ENCODE measurements around the gene TBCK. TPM values are rescaled to one million over a fixed set of nuclear protein-coding genes. Genes with fewer than 3 reads are reported as not detected.
A peak's percentile ranks its signal among the peaks of the same experiment; 100 is the strongest.

The TBCK gene
- total and polyA plus RNA-seq, 2 of the 13 experiments (the other 11 are each of a cell fraction or from before 2014, with no cell fraction given), result 51.0 to 62.4 TPM

DNA sequence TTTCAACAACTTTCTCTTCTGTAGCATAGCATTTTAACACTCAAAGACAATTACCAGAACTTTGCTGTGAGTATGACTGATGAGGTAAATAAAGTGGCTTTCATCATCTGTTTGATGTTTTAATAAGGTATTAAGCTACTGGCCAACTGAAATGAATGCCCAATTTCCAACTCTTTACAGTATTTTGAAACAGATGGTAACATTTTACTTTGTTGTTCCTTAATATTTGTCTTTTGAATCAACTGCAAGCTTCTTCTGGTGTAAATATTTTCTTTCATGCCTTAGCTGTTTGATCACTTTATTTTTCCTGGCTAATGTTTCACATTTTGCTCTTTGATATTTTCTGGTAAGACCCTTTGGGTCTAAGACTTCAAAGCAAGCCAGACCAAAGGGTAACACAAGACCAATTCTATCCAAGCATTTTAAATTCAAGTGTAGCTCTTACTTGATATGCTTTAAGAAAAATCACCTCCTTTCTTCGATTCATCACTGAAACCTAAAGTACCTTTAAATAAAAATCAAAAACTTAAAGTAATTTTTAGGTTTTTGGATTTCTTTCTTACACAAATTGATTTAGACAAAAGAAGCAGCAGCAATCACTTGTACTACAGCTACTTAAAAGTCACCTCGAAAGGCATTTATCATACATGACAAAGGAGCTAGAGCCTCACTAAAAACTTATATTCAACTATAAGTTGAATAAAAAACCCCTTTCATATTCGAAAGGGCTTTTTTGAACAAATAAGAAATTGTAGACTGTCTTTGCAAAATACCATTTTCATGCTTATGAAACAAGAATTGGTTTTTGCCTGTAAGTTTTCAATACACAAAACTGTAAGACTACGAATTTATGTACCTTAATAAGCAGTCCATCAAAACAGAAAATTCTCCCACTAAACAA, 57.6 kb downstream of the TBCK start (continued):
- TF ChIP-seq, protein P1, sequence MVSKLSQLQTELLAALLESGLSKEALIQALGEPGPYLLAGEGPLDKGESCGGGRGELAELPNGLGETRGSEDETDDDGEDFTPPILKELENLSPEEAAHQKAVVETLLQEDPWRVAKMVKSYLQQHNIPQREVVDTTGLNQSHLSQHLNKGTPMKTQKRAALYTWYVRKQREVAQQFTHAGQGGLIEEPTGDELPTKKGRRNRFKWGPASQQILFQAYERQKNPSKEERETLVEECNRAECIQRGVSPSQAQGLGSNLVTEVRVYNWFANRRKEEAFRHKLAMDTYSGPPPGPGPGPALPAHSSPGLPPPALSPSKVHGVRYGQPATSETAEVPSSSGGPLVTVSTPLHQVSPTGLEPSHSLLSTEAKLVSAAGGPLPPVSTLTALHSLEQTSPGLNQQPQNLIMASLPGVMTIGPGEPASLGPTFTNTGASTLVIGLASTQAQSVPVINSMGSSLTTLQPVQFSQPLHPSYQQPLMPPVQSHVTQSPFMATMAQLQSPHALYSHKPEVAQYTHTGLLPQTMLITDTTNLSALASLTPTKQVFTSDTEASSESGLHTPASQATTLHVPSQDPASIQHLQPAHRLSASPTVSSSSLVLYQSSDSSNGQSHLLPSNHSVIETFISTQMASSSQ (IDR thresholded peaks at IDR 0.05; ENCODE audit: low read depth), result peak; percentile 100
- TF ChIP-seq, protein P1 (CRISPR knock-in tag; IDR thresholded peaks at IDR 0.05; ENCODE audit: borderline replicate concordance), result peak; percentile 99
- no peak for TF ChIP-seq HOXA3 (CRISPR knock-in tag; IDR thresholded peaks at IDR 0.05)
- TF ChIP-seq ZNF569 (CRISPR knock-in tag; IDR thresholded peaks at IDR 0.05; ENCODE audit: borderline replicate concordance), result no peak
- peak; percentile 75 to 100; a peak in 2 of 4 replicates for TF ChIP-seq EP300 (IDR thresholded peaks at IDR 0.05; ENCODE audit: low read depth in 2 of 2, low read length in 2 of 2)
- peak; percentile 97 for TF ChIP-seq EP300 (CRISPR knock-in tag; IDR thresholded peaks at IDR 0.05; ENCODE audit: borderline replicate concordance)
- TF ChIP-seq JUND (CRISPR knock-in tag; IDR thresholded peaks at IDR 0.05), result peak; percentile 40; the same call in 1 of the 2 replicates
- TF ChIP-seq IRF2 (CRISPR knock-in tag; IDR thresholded peaks at IDR 0.05), result peak; percentile 62; the same call in 1 of the 2 replicates
- TF ChIP-seq PCBP1 (IDR thresholded peaks at IDR 0.05; ENCODE audit: borderline replicate concordance, low read depth, low read length), result no peak
- TF ChIP-seq ZNF432 (CRISPR knock-in tag; IDR thresholded peaks at IDR 0.05; ENCODE audit: borderline replicate concordance), result no peak
- TF ChIP-seq, protein P2, sequence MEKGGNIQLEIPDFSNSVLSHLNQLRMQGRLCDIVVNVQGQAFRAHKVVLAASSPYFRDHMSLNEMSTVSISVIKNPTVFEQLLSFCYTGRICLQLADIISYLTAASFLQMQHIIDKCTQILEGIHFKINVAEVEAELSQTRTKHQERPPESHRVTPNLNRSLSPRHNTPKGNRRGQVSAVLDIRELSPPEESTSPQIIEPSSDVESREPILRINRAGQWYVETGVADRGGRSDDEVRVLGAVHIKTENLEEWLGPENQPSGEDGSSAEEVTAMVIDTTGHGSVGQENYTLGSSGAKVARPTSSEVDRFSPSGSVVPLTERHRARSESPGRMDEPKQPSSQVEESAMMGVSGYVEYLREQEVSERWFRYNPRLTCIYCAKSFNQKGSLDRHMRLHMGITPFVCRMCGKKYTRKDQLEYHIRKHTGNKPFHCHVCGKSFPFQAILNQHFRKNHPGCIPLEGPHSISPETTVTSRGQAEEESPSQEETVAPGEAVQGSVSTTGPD (CRISPR knock-in tag; IDR thresholded peaks at IDR 0.05), result no peak
- TF ChIP-seq EZH2 (conservative IDR thresholded peaks at IDR 0.05; ENCODE audit: low read depth, low read length), result no peak
- no peak for TF ChIP-seq NAIF1 (CRISPR knock-in tag; IDR thresholded peaks at IDR 0.05; ENCODE audit: borderline replicate concordance)
- TF ChIP-seq ZNF816 (CRISPR knock-in tag; IDR thresholded peaks at IDR 0.05; ENCODE audit: borderline replicate concordance), result 0 out of 2 replicates have a peak, but pooled peaks have one; percentile 12
- TF ChIP-seq KDM5A (IDR thresholded peaks at IDR 0.05; ENCODE audit: borderline replicate concordance, low read length), result 0 out of 2 replicates have a peak, but pooled peaks have one; percentile 28
- TF ChIP-seq, protein P3, sequence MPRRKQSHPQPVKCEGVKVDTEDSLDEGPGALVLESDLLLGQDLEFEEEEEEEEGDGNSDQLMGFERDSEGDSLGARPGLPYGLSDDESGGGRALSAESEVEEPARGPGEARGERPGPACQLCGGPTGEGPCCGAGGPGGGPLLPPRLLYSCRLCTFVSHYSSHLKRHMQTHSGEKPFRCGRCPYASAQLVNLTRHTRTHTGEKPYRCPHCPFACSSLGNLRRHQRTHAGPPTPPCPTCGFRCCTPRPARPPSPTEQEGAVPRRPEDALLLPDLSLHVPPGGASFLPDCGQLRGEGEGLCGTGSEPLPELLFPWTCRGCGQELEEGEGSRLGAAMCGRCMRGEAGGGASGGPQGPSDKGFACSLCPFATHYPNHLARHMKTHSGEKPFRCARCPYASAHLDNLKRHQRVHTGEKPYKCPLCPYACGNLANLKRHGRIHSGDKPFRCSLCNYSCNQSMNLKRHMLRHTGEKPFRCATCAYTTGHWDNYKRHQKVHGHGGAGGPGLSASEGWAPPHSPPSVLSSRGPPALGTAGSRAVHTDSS (CRISPR knock-in tag; conservative IDR thresholded peaks at IDR 0.05), result no peak
